CD14-positive monocyte (primary cell): ENCODE data around the gene HPS4. TPM values are rescaled to one million over a fixed set of nuclear protein-coding genes. Genes with fewer than 3 reads are reported as not detected.
A peak's percentile ranks its signal among the peaks of the same experiment; 100 is the strongest.

Experiments used
- DNase-seq, 3 donors: peaks; one replicate each; pipeline ENCODE4 v3.0.0-alpha.2; 2011 to 2022
- H2AFZ ChIP-seq: 2 replicates; pipeline ENCODE4 v1.6.0; 2012; ENCODE audit warnings: mild to moderate bottlenecking, low read depth, low read length, inconsistent platforms; ENCODE audit not compliant: insufficient read depth, poor library complexity, severe bottlenecking
- H3K27ac ChIP-seq, 2 donors: 1 replicate in 1 of 2; 2 replicates in 1 of 2; pipeline ENCODE4 v1.5.1; 2012 to 2013; ENCODE audit warnings: low read length in 2 of 2, control low read depth in 1 of 2, inconsistent platforms in 1 of 2, low read depth in 1 of 2, mild to moderate bottlenecking in 1 of 2
- H3K27me3 ChIP-seq, 2 donors: one replicate each; pipeline versions ENCODE4 v1.6.0 to v1.6.1; 2011 to 2013; ENCODE audit warnings: low read length in 2 of 2; ENCODE audit not compliant: control insufficient read depth in 2 of 2, insufficient read depth in 2 of 2
- H3K36me3 ChIP-seq, 2 donors: replicated peaks in 1 of 2; 1 replicate in 1 of 2; 2 replicates in 1 of 2; pipeline versions ENCODE4 v1.5.1 to v1.6.1; 2012 to 2013; ENCODE audit warnings: low read length in 2 of 2, control low read depth in 1 of 2, inconsistent platforms in 1 of 2, mild to moderate bottlenecking in 1 of 2; ENCODE audit not compliant: insufficient read depth in 2 of 2, control insufficient read depth in 1 of 2
- H3K4me1 ChIP-seq, 2 donors: 1 replicate in 1 of 2; 2 replicates in 1 of 2; pipeline versions ENCODE4 v1.5.1 to v1.6.1; 2012 to 2013; ENCODE audit warnings: low read length in 2 of 2, control low read depth in 1 of 2, inconsistent platforms in 1 of 2, mild to moderate bottlenecking in 1 of 2, moderate library complexity in 1 of 2; ENCODE audit not compliant: insufficient read depth in 2 of 2, control insufficient read depth in 1 of 2
- H3K4me2 ChIP-seq: replicated peaks from 2 replicates; pipeline ENCODE3; 2012; ENCODE audit warnings: low read length, moderate library complexity, mild to moderate bottlenecking; ENCODE audit not compliant: poor library complexity, severe bottlenecking; ENCODE audit errors: extremely low read depth
- H3K4me3 ChIP-seq, 3 experiments: fragments of 200-600 bp in 1 of 3; sonication (generic) in 1 of 3; replicated peaks in 1 of 3; 1 replicate in 2 of 3; 2 replicates in 1 of 3; pipeline ENCODE4 v1.5.1; 2011 to 2013; ENCODE audit warnings: low read length in 3 of 3, mild to moderate bottlenecking in 3 of 3, control low read depth in 2 of 3, low read depth in 2 of 3, inconsistent platforms in 1 of 3, moderate library complexity in 1 of 3
- H3K79me2 ChIP-seq: 2 replicates; pipeline ENCODE4 v1.6.0; 2012; ENCODE audit warnings: mild to moderate bottlenecking, control low read depth, inconsistent platforms, low read length, moderate library complexity; ENCODE audit not compliant: insufficient read depth
- H3K9ac ChIP-seq: 2 replicates; pipeline ENCODE4 v1.6.0; 2017; ENCODE audit warnings: low read length, mild to moderate bottlenecking; ENCODE audit not compliant: insufficient read depth, poor library complexity, severe bottlenecking
- H3K9me3 ChIP-seq, 2 donors: replicated peaks in 1 of 2; 1 replicate in 1 of 2; 2 replicates in 1 of 2; pipeline versions ENCODE4 v1.5.1 to v1.6.1; 2012 to 2013; ENCODE audit warnings: low read length in 2 of 2, control low read depth in 1 of 2; ENCODE audit not compliant: control insufficient read depth in 1 of 2, insufficient read depth in 1 of 2
- H4K20me1 ChIP-seq: 2 replicates; pipeline ENCODE4 v1.6.0; 2012; ENCODE audit warnings: mild to moderate bottlenecking, low read length, control low read depth, moderate library complexity; ENCODE audit not compliant: insufficient read depth
- H3K27ac Mint-ChIP-seq, 7 donors: one replicate each; pipeline ENCODE4 v1.8.0; 2020; ENCODE audit warnings: mild to moderate bottlenecking in 7 of 7, mixed read lengths in 7 of 7, moderate library complexity in 6 of 7, inconsistent platforms in 2 of 7
- H3K27me3 Mint-ChIP-seq, 3 donors: one replicate each; pipeline ENCODE4 v1.8.0; 2021 to 2022; ENCODE audit warnings: low read depth in 3 of 3, mild to moderate bottlenecking in 3 of 3, mixed read lengths in 3 of 3, moderate library complexity in 3 of 3, inconsistent platforms in 1 of 3
- H3K36me3 Mint-ChIP-seq, 2 donors: one replicate each; pipeline ENCODE4 v1.8.0; 2020; ENCODE audit warnings: mixed read lengths in 2 of 2, inconsistent platforms in 1 of 2, mild to moderate bottlenecking in 1 of 2
- H3K4me1 Mint-ChIP-seq: one replicate; pipeline ENCODE4 v1.8.0; 2020; ENCODE audit warnings: mild to moderate bottlenecking, mixed read lengths
- H3K4me3 Mint-ChIP-seq, 2 donors: one replicate each; pipeline ENCODE4 v1.8.0; 2020; ENCODE audit warnings: mild to moderate bottlenecking in 2 of 2, mixed read lengths in 2 of 2, moderate library complexity in 1 of 2
- H3K9me3 Mint-ChIP-seq, 7 donors: one replicate each; pipeline ENCODE4 v1.8.0; 2020 to 2022; ENCODE audit warnings: mixed read lengths in 7 of 7, mild to moderate bottlenecking in 6 of 7, moderate library complexity in 6 of 7, inconsistent platforms in 2 of 7
- CTCF ChIP-seq: fragments of 200-600 bp; IDR thresholded peaks from one replicate; pipeline ENCODE4 v1.8.0; 2022; ENCODE audit warnings: antibody characterized with exemption, mild to moderate bottlenecking
- WGBS: methylation state at CpG from one replicate; pipeline ENCODE4 v1.1.5; 2013; ENCODE audit warnings: missing lambda C conversion rate; ENCODE audit not compliant: insufficient coverage; 5-methylcytosine and 5-hydroxymethylcytosine counted together
- intact Hi-C, 2 donors: fragments of 100-400 bp; cut with micrococcal nuclease; formaldehyde crosslinking; loops; one replicate each; pipeline versions ENCODE4 v1.15.0 to v1.15.1; 2023
- polyA plus RNA-seq, 3 donors: library from polyadenylated mRNA; depleted of rRNA in 1 of 3; unstranded in 2 of 3; stranded (reverse) in 1 of 3; fragments of 300-500 nt in 2 of 3; fragments of >200 nt in 1 of 3; fragmentation: Illumina TruSeq in 2 of 3; gene quantifications; 1 replicate in 2 of 3; 2 replicates in 1 of 3; pipeline ENCODE4 v1.2.3, GENCODE V29; 2012 to 2021

Gene HPS4
- polyA plus RNA-seq, 3 donors = 5.7 to 21.6 (median 7.5) TPM

GRCh38 chr22:26481694-26482093 is 1.9 kb downstream of the HPS4 start:
- H3K4me3 Mint-ChIP-seq = no peak overlapping the region
- Histone ChIP-seq H4K20me1 (no peaks in the 10 kb centered on the region), H2AFZ (no peak overlapping the region), H3K27ac (peak overlapping the region in 1 of 2 donors; percentile 98), H3K4me3 (no peak overlapping the region), H3K27me3 (no peaks in the 10 kb centered on the region), H3K79me2 (peaks cover 70% of the 10 kb centered on the region), H3K9me3 (no peaks in the 10 kb centered on the region), H3K4me2 (no peak overlapping the region), H3K9ac (no peak overlapping the region), H3K4me1 (peaks cover 67 to 78% of the 10 kb centered on the region in 2 donors), H3K36me3 (peaks cover 0 to 5% of the 10 kb centered on the region in 2 donors)
- H3K4me1 Mint-ChIP-seq = peaks cover 79% of the 10 kb centered on the region
- no peak for DNase-seq
- no peaks in the 10 kb centered on the region for H3K9me3 Mint-ChIP-seq
- peaks cover 14 to 17% of the 10 kb centered on the region in 2 donors for H3K36me3 Mint-ChIP-seq
- no peaks in the 10 kb centered on the region for H3K27me3 Mint-ChIP-seq
- peak overlapping the region in 4 of 7 donors; percentile 79 to 96 (median 80) for H3K27ac Mint-ChIP-seq
- intact Hi-C loops = loop anchor here in 1 of 2 donors (5.0 kb wide), 2 partner anchors 49 to 111 kb away; partner anchors contain the start of gene TPST2
- 0% methylated on average over 3 of the region's 4 CpGs for WGBS
- no peak for TF ChIP-seq CTCF

- Mint-ChIP-seq H3K4me1 (peaks cover 81% of the 10 kb centered on the region), H3K9me3 (no peaks in the 10 kb centered on the region), H3K36me3 (peaks cover 18 to 20% of the 10 kb centered on the region in 2 donors), H3K27me3 (no peaks in the 10 kb centered on the region), H3K4me3 (no peak overlapping the region), H3K27ac (peak overlapping the region in 3 of 7 donors; percentile 42 to 96 (median 56))
- Histone ChIP-seq H3K9me3 (no peaks in the 10 kb centered on the region), H3K27me3 (no peaks in the 10 kb centered on the region), H3K79me2 (peaks cover 65% of the 10 kb centered on the region), H3K4me1 (peaks cover 72 to 83% of the 10 kb centered on the region in 2 donors), H3K36me3 (peaks cover 0 to under 1% of the 10 kb centered on the region in 2 donors), H3K4me2 (no peak overlapping the region), H2AFZ (no peak overlapping the region), H3K27ac (peak overlapping the region in 1 of 2 donors; percentile 98), H3K4me3 (no peak overlapping the region), H4K20me1 (no peaks in the 10 kb centered on the region), H3K9ac (no peak overlapping the region)
- WGBS = no CpG with 5 or more reads among the region's 6 CpGs
- intact Hi-C loops = loop anchor here in 1 of 2 donors (5.0 kb wide), 2 partner anchors 49 to 111 kb away; partner anchors contain the start of gene TPST2
- no peak for DNase-seq
- no peak for TF ChIP-seq CTCF
Observed at GRCh38 chr22:26481112-26481693, 2.4 kb downstream of the HPS4 start.
